GM12878 (cell line): Measurements from ENCODE around the gene MGAT5. TPM values are rescaled to one million over a fixed set of nuclear protein-coding genes. Genes with fewer than 3 reads are reported as not detected.

Source experiments
- ATAC-seq: fragments of 200-7000 bp; cut with Tn5 transposase; 3 replicates; pipeline ENCODE4 v1.9.1; 2020; ENCODE audit warnings: mild to moderate bottlenecking, moderate library complexity
- BruUV-seq: library from RNA; stranded (reverse); fragments of 400-500 nt; replicated peaks from 2 replicates; lab custom pipeline; 2021; lab: Mats Ljungman, UMichigan
- CTCF ChIA-PET: fragments of 300-600 bp; sonication (Branson Sonifier 250); formaldehyde crosslinking; extraction: SDS; loops from one replicate; lab custom pipeline; 2021; ENCODE audit warnings: inconsistent platforms; lab: Yijun Ruan, JAX
- POLR2A ChIA-PET: fragments of 350-600 bp; formaldehyde crosslinking; extraction: SDS; loops from one replicate; lab custom pipeline; 2021; ENCODE audit warnings: inconsistent platforms; lab: Charles Lee
- RAD21 ChIA-PET: fragments of 300-600 bp; sonication (Branson Sonifier 250); formaldehyde crosslinking; loops from one replicate; lab custom pipeline; 2023; ENCODE audit warnings: antibody characterized with exemption; ENCODE audit not compliant: unreplicated experiment; lab: Charles Lee
- SMC1A ChIA-PET: fragments of 300-600 bp; sonication (Branson Sonifier 250); formaldehyde crosslinking; loops from one replicate; lab custom pipeline; 2023; ENCODE audit not compliant: unreplicated experiment, uncharacterized antibody; lab: Charles Lee
- DNase-seq: peaks from one replicate; pipeline ENCODE4 v3.0.0-alpha.2; 2011; ENCODE audit warnings: low read depth, low spot score
- FAIRE-seq: peaks from 3 replicates; lab custom pipeline; 2011; peaks lifted over from hg19 to GRCh38; lab: Jason Lieb, UNC
- H2AFZ ChIP-seq: 2 replicates; pipeline ENCODE4 v1.6.0; 2011; ENCODE audit warnings: low read depth, low read length, control low read depth; ENCODE audit not compliant: control insufficient read depth
- H3K27ac ChIP-seq: 2 replicates; pipeline ENCODE4 v1.5.1; 2011; ENCODE audit warnings: control low read depth; ENCODE audit not compliant: control insufficient read depth, insufficient read depth
- H3K27me3 ChIP-seq, 2 experiments: replicated peaks in 1 of 2; 2 replicates each; pipeline versions ENCODE4 v1.6.0 to v1.6.1; 2011; ENCODE audit warnings: low read length in 1 of 2; ENCODE audit not compliant: control insufficient read depth in 2 of 2, insufficient read depth in 2 of 2
- H3K36me3 ChIP-seq, 2 experiments: 2 replicates each; pipeline ENCODE4 v1.5.1; 2011; ENCODE audit warnings: low read length in 1 of 2; ENCODE audit not compliant: control insufficient read depth in 2 of 2, insufficient read depth in 2 of 2
- H3K4me1 ChIP-seq: 2 replicates; pipeline ENCODE4 v1.6.1; 2011; ENCODE audit warnings: mild to moderate bottlenecking, low read length, moderate library complexity, mixed read lengths; ENCODE audit not compliant: control insufficient read depth, insufficient read depth
- H3K4me2 ChIP-seq: 2 replicates; pipeline ENCODE4 v1.6.0; 2011; ENCODE audit warnings: control low read depth; ENCODE audit not compliant: control insufficient read depth, insufficient read depth
- H3K4me3 ChIP-seq: fragments of 200-600 bp; sonication (generic); 2 replicates; pipeline ENCODE4 v1.5.1; 2016
- H3K79me2 ChIP-seq: 2 replicates; pipeline ENCODE4 v1.6.0; 2011; ENCODE audit warnings: low read length; ENCODE audit not compliant: control insufficient read depth, insufficient read depth
- H3K9ac ChIP-seq: 2 replicates; pipeline ENCODE4 v1.8.0; 2011; ENCODE audit warnings: low read length, control low read depth, mixed read lengths; ENCODE audit not compliant: control insufficient read depth, insufficient read depth
- H3K9me3 ChIP-seq: replicated peaks from 3 replicates; pipeline ENCODE4 v1.5.1; 2011; ENCODE audit warnings: mild to moderate bottlenecking, low read length; ENCODE audit not compliant: control insufficient read depth, insufficient read depth
- H4K20me1 ChIP-seq: 2 replicates; pipeline ENCODE4 v1.6.0; 2011; ENCODE audit not compliant: control insufficient read depth, insufficient read depth
- CHD2 ChIP-seq: IDR thresholded peaks from 2 replicates; pipeline ENCODE4 v1.6.1; 2011; ENCODE audit warnings: low read depth, low read length, improper control_type of control experiment, borderline replicate concordance
- FOS ChIP-seq: IDR thresholded peaks from 3 replicates; pipeline ENCODE4 v1.6.1; 2011; ENCODE audit warnings: borderline replicate concordance; ENCODE audit not compliant: insufficient read length; ENCODE audit errors: extremely low read depth
- GATAD2B ChIP-seq: fragments of 450-650 bp; conservative IDR thresholded peaks from 2 replicates; pipeline ENCODE4 v1.6.1; 2017; ENCODE audit warnings: low read depth, mild to moderate bottlenecking, moderate library complexity
- MYB ChIP-seq: fragments of 150-350 bp; IDR thresholded peaks from 2 replicates; pipeline ENCODE4 v1.6.1; 2014; ENCODE audit warnings: mild to moderate bottlenecking, low read depth, low read length, borderline replicate concordance
- TBL1XR1 ChIP-seq: IDR thresholded peaks from 2 replicates; pipeline ENCODE4 v1.6.1; 2012; ENCODE audit warnings: low read depth, low read length, improper control_type of control experiment
- WGBS: methylation state at CpG from one replicate; pipeline ENCODE4 v1.1.6; 2016; ENCODE audit warnings: low lambda C conversion rate; ENCODE audit not compliant: insufficient replicate concordance, insufficient coverage; ENCODE audit errors: missing lambda C conversion rate; 5-methylcytosine and 5-hydroxymethylcytosine counted together
- in situ Hi-C: fragments of 300-500 bp; cut with MboI; formaldehyde crosslinking; loops from 9 replicates; pipeline ENCODE4 v1.14.3; 2018; ENCODE audit warnings: mixed read lengths
- intact Hi-C: fragments of 100-400 bp; cut with micrococcal nuclease; formaldehyde crosslinking; loops from one replicate; pipeline ENCODE4 v1.14.2; 2022; ENCODE audit not compliant: unreplicated experiment
- polyA plus RNA-seq, 11 experiments: library from polyadenylated mRNA; depleted of rRNA in 4 of 11; unstranded in 6 of 11; stranded (reverse) in 5 of 11; fragments of >200 nt; fragmentation: Nextera tagmentation in 4 of 11; fragmentation: Illumina TruSeq in 1 of 11; extraction: Ambion mirVana in 4 of 11; extraction: Trizol in 1 of 11; gene quantifications; 1 replicate in 1 of 11; 2 replicates in 10 of 11; pipeline versions ENCODE4 v1.2.1 to v1.2.3, GENCODE V29; 2011 to 2016; ENCODE audit warnings: inconsistent platforms in 2 of 11, missing spikeins in 2 of 11, low read depth in 1 of 11
- total RNA-seq, 4 experiments: library from RNA; depleted of rRNA in 3 of 4; stranded (reverse); fragments of >200 nt in 3 of 4; fragmentation: Illumina TruSeq in 1 of 4; extraction: Trizol in 1 of 4; gene quantifications; 2 replicates each; pipeline versions ENCODE4 v1.2.1 to v1.2.3, GENCODE V29; 2013 to 2021
- TF ChIP-seq, protein P1 (sequence below): IDR thresholded peaks from 2 replicates; pipeline ENCODE4 v1.6.1; 2012; ENCODE audit warnings: low read depth, low read length, improper control_type of control experiment

Gene MGAT5
- total and polyA plus RNA-seq, 10 of the 15 experiments (the other 5 are each of a cell fraction or from before 2014, with no cell fraction given), result 4.9 to 104 (median 36.2) TPM

DNA sequence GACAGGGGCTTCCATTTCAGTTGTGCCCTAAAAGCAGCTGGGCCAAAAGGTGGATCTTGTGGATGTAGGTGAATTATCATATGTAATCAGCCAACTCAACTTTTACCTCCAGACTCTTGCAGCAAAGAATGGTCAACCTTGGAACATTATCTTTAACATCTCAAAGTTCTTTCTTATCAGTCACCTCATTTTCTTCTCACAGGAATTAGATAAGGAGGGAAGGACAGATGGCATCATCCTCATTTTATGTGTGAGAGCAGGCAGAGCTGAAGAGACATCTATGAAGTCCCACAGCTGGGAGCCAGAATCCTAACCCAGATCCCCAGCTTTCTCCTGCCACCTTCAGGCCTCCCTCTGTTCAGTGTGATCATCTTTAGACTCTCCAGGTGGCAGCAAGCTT is 182.1 kb downstream of the MGAT5 start (continued):
- TF ChIP-seq TBL1XR1 (no peak), MYB (no peak), FOS (no peak)
- TF ChIP-seq, protein P1, sequence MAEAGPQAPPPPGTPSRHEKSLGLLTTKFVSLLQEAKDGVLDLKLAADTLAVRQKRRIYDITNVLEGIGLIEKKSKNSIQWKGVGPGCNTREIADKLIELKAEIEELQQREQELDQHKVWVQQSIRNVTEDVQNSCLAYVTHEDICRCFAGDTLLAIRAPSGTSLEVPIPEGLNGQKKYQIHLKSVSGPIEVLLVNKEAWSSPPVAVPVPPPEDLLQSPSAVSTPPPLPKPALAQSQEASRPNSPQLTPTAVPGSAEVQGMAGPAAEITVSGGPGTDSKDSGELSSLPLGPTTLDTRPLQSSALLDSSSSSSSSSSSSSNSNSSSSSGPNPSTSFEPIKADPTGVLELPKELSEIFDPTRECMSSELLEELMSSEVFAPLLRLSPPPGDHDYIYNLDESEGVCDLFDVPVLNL, result no peak

DNA sequence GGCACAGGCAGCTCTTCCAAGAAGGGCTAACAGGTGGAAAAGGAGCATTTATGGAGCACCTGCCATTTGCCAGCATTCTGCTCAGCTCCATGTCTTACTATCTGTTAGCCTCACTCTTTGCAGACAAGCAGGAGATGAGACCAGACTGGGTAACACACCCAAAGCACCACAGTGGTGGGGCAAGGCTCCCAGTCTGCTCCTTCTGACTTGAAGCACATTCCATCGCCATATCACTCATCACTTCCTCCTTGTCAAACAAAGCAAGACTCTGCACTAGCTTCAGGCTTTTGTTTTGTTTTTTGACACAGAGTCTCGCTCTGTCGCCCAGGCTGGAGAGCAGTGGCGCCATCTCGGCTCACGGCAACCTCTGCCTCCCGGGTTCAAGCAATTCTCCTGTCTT is 182.8 kb downstream of the MGAT5 start:
- SMC1A ChIA-PET, result interaction anchor here (1.6 to 3.1 kb wide), 2 partner anchors 114 to 318 kb away, joined by 3 to 9 read pairs; no protein-coding TSS in a partner anchor
- RAD21 ChIA-PET, result interaction anchor here (1.3 kb wide), 1 partner anchor 318 kb away, joined by 3 read pairs; no protein-coding TSS in a partner anchor
- H3K36me3 ChIP-seq, result peaks cover 18 to 39% of the 10 kb centered on the region in 2 experiments
- H3K4me2 ChIP-seq, result no peak overlapping the region
- no peaks in the 10 kb centered on the region for H3K27me3 ChIP-seq
- H3K27ac ChIP-seq, result no peak overlapping the region
- in situ Hi-C loops, result no loop called here
- CTCF ChIA-PET, result interaction anchor here (0.9 to 3.9 kb wide), 4 partner anchors 11 to 320 kb away, joined by 3 to 25 read pairs (median 4); no protein-coding TSS in a partner anchor
- 98% methylated on average over 7 of the region's 7 CpGs for WGBS
- no peaks in the 10 kb centered on the region for H3K79me2 ChIP-seq
- H3K9me3 ChIP-seq, result no peaks in the 10 kb centered on the region
- intact Hi-C loops, result no loop called here
- no peak for FAIRE-seq
- no peak overlapping the region for H3K4me3 ChIP-seq
- H3K9ac ChIP-seq, result no peak overlapping the region
- POLR2A ChIA-PET, result no interaction called here
- TF ChIP-seq CHD2, result no peak
- no peak for TF ChIP-seq GATAD2B
- TF ChIP-seq, all 136 proteins: peak for 0
- ATAC-seq (no peak), DNase-seq (no peak)
- Histone ChIP-seq H3K4me1 (no peaks in the 10 kb centered on the region), H4K20me1 (no peaks in the 10 kb centered on the region), H2AFZ (no peak overlapping the region)
- no TSS peak for BruUV-seq
